ENCODE measurements around the gene ADARB2.

Gene ADARB2

DNA sequence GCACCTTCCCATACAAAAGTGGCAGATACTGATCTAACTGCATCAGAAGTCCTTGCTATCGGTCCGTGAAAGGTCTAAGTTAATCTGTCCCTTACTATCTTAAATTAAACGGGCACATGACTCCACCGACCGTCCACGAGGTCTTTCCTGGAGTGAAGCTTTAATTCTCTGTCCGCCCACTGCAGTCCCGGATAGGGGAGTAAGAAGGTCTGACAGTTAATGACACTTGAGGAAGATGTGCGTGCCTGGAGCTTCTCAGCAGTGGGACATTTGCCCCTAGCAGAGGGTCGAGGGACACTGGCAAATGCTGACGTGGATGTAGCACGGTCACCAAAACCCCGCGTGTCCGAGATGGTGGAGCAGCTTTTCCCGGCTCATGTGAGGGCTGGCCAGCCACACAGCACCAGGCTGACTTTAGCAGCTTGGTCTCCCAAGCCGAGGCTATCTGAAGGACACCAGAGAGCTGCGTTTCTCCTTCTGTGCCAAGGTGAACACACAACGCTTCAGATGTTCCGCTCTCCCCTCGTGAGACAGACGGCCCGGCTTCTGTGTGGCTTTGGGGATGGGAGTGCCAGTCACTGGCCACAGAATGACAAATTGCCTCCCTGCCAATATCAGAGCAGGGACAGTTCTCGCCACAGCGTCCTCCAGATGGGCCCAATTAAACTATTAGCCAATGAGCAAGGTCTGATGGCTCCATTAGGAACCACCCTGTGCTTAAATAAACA, 86.6 kb downstream of the ADARB2 start:
- Histone ChIP-seq H3K27ac (ENCODE audit: low read length) (no peak overlapping the region), H3K4me1 (ENCODE audit: control insufficient read depth in 1 of 2, insufficient read depth in 2 of 2, low read length in 2 of 2) (no peaks in the 10 kb centered on the region), H3K36me3 (ENCODE audit: control insufficient read depth in 1 of 2, insufficient read depth in 2 of 2, low read length in 2 of 2) (no peaks in the 10 kb centered on the region), H3K27me3 (ENCODE audit: low read depth, low read length) (no peaks in the 10 kb centered on the region), H3K4me3 (ENCODE audit: low read depth in 1 of 2, low read length in 2 of 2) (no peak overlapping the region), H3K9me3 (ENCODE audit: control insufficient read depth in 1 of 2, low read length in 2 of 2) (no peaks in the 10 kb centered on the region)

DNA sequence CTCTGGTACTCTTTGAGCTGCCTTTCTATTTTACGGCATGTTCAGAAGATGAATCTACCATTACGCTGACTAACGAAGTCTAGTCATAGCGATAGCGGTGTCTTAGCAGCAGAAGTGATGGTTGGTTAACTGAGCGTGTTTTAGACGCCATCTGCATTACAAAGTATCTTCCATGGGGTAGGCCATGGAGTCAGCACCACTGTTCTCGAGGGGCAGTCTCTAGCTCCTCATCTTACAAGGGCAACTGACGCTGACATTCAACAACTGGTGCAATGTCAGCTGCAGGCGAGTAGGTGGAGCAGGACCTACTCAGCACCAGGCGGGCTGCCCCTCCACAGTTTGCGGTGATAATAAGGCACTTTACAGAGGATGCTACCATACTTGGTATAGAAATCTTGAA, 88.7 kb downstream of the ADARB2 start:
- no peaks in the 10 kb centered on the region for H3K36me3 ChIP-seq (ENCODE audit: control insufficient read depth in 1 of 2, insufficient read depth in 2 of 2, low read length in 2 of 2)

DNA sequence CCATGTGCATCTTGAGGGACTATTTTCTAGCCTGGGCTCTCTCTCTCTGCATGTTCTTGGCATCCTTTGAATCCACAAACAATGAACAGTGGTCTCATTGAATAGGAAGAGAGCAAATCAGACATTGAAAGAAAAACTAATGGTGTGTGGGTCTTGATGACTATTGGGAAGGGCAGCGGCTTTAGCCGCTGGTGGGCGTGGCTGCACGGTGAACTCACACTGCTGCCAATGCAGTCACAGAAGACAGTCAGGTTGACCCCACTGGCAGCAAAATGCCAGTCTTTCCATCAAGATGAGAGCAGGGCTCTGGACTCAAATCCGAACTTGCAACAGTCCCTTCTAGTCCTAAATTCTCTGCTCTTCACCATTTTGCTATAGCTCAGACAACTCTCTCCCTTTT, 91.0 kb downstream of the ADARB2 start:
- Histone ChIP-seq H3K27ac (ENCODE audit: low read length) (no peak overlapping the region), H3K36me3 (ENCODE audit: control insufficient read depth in 1 of 2, insufficient read depth in 2 of 2, low read length in 2 of 2) (no peaks in the 10 kb centered on the region), H3K27me3 (ENCODE audit: low read depth, low read length) (no peaks in the 10 kb centered on the region), H3K4me1 (ENCODE audit: control insufficient read depth in 1 of 2, insufficient read depth in 2 of 2, low read length in 2 of 2) (no peaks in the 10 kb centered on the region), H3K4me3 (ENCODE audit: low read depth in 1 of 2, low read length in 2 of 2) (no peak overlapping the region), H3K9me3 (ENCODE audit: control insufficient read depth in 1 of 2, low read length in 2 of 2) (no peaks in the 10 kb centered on the region)

More for the DNA sequence above, 88.7 kb downstream of the ADARB2 start:
- Histone ChIP-seq H3K4me1 (ENCODE audit: control insufficient read depth in 1 of 2, insufficient read depth in 2 of 2, low read length in 2 of 2) (no peaks in the 10 kb centered on the region), H3K4me3 (ENCODE audit: low read depth in 1 of 2, low read length in 2 of 2) (no peak overlapping the region), H3K9me3 (ENCODE audit: control insufficient read depth in 1 of 2, low read length in 2 of 2) (no peaks in the 10 kb centered on the region), H3K27ac (ENCODE audit: low read length) (no peak overlapping the region), H3K27me3 (ENCODE audit: low read depth, low read length) (no peaks in the 10 kb centered on the region)

DNA sequence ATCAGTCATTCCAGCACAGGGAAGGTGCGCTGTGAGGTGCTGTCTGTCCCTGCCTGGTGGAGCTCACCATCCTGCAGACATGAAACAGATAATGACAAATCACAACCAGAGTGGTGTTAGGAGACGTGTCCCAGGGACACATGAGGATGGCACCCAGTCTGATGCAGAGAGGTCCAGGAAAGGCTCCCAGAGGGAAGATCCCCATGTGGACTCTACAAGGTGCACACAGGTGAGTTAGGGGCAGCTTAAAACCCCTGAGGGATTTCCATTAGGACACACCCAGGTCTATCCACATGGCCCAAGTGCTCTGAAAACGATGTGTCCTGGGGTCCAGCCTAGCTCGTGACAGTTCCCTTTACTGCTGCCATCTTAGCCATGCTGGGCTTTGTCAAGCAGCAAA, 91.4 kb downstream of the ADARB2 start:
- Histone ChIP-seq H3K36me3 (ENCODE audit: control insufficient read depth in 1 of 2, insufficient read depth in 2 of 2, low read length in 2 of 2) (no peaks in the 10 kb centered on the region), H3K27ac (ENCODE audit: low read length) (no peak overlapping the region), H3K4me3 (ENCODE audit: low read depth in 1 of 2, low read length in 2 of 2) (no peak overlapping the region), H3K4me1 (ENCODE audit: control insufficient read depth in 1 of 2, insufficient read depth in 2 of 2, low read length in 2 of 2) (no peaks in the 10 kb centered on the region), H3K27me3 (ENCODE audit: low read depth, low read length) (no peaks in the 10 kb centered on the region), H3K9me3 (ENCODE audit: control insufficient read depth in 1 of 2, low read length in 2 of 2) (no peaks in the 10 kb centered on the region)

DNA sequence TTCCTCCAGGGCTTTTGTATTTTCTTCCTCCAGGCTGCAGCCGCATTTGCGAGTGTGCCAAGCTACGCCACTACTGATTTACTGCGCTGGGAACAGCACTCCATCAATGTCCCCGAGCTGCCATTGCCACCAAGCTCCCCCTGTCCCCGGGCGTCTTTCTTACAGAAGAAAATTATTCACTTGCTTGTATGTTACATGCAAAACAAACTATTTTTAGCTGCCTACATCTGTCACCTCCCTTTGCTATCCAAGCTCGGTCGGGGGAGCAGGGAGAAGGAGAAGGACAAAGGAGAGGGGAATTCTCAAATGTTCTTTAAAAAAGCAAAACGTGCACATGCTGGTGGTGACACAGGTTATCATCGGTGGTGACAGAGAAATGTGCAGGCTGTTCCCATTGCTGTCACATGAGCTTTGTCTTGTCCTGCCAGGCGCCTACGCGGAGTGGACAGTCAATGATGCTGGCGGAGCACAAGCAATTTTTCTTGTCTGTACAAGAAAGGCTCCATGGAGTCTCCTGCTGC, 93.1 kb downstream of the ADARB2 start:
- no peak overlapping the region for H3K4me3 ChIP-seq (ENCODE audit: low read depth in 1 of 2, low read length in 2 of 2)

DNA sequence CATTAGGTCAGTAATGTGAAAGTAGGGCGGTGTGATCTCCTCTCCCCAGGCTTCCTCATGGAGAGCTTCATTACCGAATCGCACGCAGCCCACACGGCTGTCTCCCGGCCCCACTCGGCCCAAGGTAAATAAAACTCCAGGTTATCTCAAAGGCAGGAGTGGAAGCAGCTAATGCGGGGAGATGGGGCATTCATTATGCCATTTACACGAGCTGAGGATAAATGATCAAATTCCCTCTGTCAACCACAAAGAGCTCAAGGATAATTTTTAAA, 93.5 kb downstream of the ADARB2 start:
- no peaks in the 10 kb centered on the region for H3K4me1 ChIP-seq (ENCODE audit: control insufficient read depth in 1 of 2, insufficient read depth in 2 of 2, low read length in 2 of 2)
- H3K27me3 ChIP-seq (ENCODE audit: low read depth, low read length) = no peaks in the 10 kb centered on the region
- H3K9me3 ChIP-seq (ENCODE audit: control insufficient read depth in 1 of 2, low read length in 2 of 2) = no peaks in the 10 kb centered on the region
- H3K36me3 ChIP-seq (ENCODE audit: control insufficient read depth in 1 of 2, insufficient read depth in 2 of 2, low read length in 2 of 2) = no peaks in the 10 kb centered on the region
- H3K27ac ChIP-seq (ENCODE audit: low read length) = no peak overlapping the region
- no peak overlapping the region for H3K4me3 ChIP-seq (ENCODE audit: low read depth in 1 of 2, low read length in 2 of 2)

More for the DNA sequence above, 93.1 kb downstream of the ADARB2 start:
- H3K36me3 ChIP-seq (ENCODE audit: control insufficient read depth in 1 of 2, insufficient read depth in 2 of 2, low read length in 2 of 2) = no peaks in the 10 kb centered on the region
- H3K4me1 ChIP-seq (ENCODE audit: control insufficient read depth in 1 of 2, insufficient read depth in 2 of 2, low read length in 2 of 2) = no peaks in the 10 kb centered on the region
- H3K27me3 ChIP-seq (ENCODE audit: low read depth, low read length) = no peaks in the 10 kb centered on the region
- no peaks in the 10 kb centered on the region for H3K9me3 ChIP-seq (ENCODE audit: control insufficient read depth in 1 of 2, low read length in 2 of 2)
- no peak overlapping the region for H3K27ac ChIP-seq (ENCODE audit: low read length)

DNA sequence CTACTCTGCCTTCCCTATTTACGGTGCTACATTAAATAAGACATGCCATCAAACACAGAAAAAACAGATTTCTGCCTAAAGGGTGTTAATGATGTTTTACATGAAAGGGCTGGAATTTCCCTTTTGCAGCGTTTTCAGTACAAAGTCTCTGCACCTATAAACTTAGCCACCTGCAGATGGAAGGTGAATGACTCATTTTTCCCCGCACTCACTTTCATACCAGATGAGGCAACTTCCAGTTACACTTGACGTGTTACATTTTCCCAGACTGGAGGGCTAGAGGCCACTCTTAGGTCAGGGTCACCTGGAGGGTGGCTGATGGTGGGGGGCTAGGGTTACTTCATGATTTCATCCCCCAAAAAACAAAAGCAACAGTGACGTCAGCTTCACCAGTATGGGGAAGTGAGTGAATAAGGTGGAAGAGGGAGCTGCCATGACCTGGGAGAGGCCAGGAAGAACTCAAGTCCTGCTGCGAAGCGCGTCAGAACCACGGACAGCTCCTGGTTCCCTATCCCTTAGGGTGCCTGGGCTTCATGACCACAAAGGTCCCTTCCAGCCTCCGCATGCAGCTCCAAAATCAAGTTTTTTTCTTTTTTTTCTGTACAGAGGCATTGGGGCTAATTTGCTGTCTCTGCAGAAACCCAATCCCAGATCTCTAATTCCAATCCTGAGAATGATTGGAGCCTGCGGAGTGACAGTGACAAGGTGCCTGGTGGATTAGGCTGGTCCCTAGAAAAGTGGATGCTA, 94.0 kb downstream of the ADARB2 start:
- Histone ChIP-seq H3K36me3 (ENCODE audit: control insufficient read depth in 1 of 2, insufficient read depth in 2 of 2, low read length in 2 of 2) (no peaks in the 10 kb centered on the region), H3K4me1 (ENCODE audit: control insufficient read depth in 1 of 2, insufficient read depth in 2 of 2, low read length in 2 of 2) (no peaks in the 10 kb centered on the region), H3K4me3 (ENCODE audit: low read depth in 1 of 2, low read length in 2 of 2) (no peak overlapping the region), H3K9me3 (ENCODE audit: control insufficient read depth in 1 of 2, low read length in 2 of 2) (no peaks in the 10 kb centered on the region), H3K27ac (ENCODE audit: low read length) (no peak overlapping the region), H3K27me3 (ENCODE audit: low read depth, low read length) (no peaks in the 10 kb centered on the region)

DNA sequence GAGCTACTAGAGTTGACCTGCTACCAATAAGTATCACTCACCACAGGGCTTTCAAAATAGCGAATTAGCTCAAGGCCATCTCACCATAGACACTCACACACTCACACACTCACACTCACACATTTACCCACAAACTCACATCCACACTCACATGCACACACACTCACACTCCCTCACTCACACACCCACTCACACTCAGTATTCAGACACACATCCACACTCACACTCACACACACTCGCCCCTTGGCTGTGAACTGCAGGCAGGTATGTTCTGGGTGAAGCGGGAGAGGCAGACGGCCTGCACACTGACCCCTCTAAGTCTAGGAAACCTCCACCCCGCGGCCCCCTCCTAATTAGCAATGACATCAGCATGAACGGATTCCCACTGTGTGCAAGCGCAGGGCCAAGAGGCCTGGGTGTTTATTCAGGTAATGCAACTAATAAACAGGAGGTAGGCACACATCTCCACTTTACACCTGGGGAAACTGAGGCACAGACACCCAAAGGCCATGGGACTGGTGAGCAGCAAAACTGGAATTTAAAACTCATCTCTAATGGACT, 94.6 kb downstream of the ADARB2 start:
- Histone ChIP-seq H3K27me3 (ENCODE audit: low read depth, low read length) (no peaks in the 10 kb centered on the region), H3K9me3 (ENCODE audit: control insufficient read depth in 1 of 2, low read length in 2 of 2) (no peaks in the 10 kb centered on the region), H3K36me3 (ENCODE audit: control insufficient read depth in 1 of 2, insufficient read depth in 2 of 2, low read length in 2 of 2) (no peaks in the 10 kb centered on the region), H3K4me3 (ENCODE audit: low read depth in 1 of 2, low read length in 2 of 2) (no peak overlapping the region), H3K27ac (ENCODE audit: low read length) (no peak overlapping the region), H3K4me1 (ENCODE audit: control insufficient read depth in 1 of 2, insufficient read depth in 2 of 2, low read length in 2 of 2) (no peaks in the 10 kb centered on the region)

DNA sequence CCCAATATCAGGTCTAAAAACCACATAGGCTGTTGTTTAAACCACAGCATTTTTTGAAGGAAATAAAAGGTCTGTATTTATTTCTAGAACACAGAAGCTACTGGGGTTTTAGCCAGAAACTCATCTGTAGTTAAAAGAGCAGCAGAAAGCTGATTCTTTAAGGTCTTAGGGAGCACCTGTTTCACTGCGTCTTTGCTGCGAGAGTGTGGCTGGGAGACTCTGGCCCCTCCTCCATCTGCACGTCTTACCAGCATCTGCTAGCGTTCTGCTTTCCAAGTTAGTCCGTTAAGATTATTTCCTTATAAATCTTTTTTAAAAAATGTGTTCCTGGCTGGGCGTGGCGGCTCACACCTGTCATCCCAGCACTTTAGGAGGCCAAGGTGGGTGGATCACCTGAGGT, 95.9 kb downstream of the ADARB2 start:
- H3K27ac ChIP-seq (ENCODE audit: low read length) = no peak overlapping the region
- no peaks in the 10 kb centered on the region for H3K36me3 ChIP-seq (ENCODE audit: control insufficient read depth in 1 of 2, insufficient read depth in 2 of 2, low read length in 2 of 2)
- no peak overlapping the region for H3K4me3 ChIP-seq (ENCODE audit: low read depth in 1 of 2, low read length in 2 of 2)
- no peaks in the 10 kb centered on the region for H3K9me3 ChIP-seq (ENCODE audit: control insufficient read depth in 1 of 2, low read length in 2 of 2)
- no peaks in the 10 kb centered on the region for H3K27me3 ChIP-seq (ENCODE audit: low read depth, low read length)
- no peaks in the 10 kb centered on the region for H3K4me1 ChIP-seq (ENCODE audit: control insufficient read depth in 1 of 2, insufficient read depth in 2 of 2, low read length in 2 of 2)

DNA sequence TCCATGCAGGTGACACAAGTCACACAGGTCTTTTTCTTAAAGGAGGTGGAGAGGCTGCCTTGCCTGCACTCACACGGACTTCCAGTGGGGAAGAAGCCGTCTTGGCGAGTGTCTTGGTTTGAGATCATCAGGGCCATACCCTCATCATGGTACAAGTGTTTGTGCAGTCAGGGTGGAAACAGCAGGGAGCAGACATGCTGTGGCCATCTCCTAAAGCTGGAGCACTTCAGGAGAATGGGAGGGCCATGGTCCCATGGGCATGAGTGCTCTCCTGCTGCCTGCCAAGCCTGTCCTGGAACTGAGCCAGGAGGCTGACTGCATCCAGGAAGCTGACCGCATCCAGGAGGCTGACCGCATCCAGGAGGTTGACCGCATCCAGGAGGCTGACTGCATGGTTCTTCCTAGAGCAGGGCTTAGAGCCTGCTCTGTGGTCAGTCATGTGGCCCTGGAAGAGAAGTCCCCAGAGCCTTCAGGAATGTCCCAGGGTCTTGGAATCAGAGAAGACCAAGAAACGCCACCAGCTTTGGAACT, 98.4 kb downstream of the ADARB2 start:
- no peaks in the 10 kb centered on the region for H3K4me1 ChIP-seq (ENCODE audit: control insufficient read depth in 1 of 2, insufficient read depth in 2 of 2, low read length in 2 of 2)
- no peaks in the 10 kb centered on the region for H3K9me3 ChIP-seq (ENCODE audit: control insufficient read depth in 1 of 2, low read length in 2 of 2)
- no peak overlapping the region for H3K27ac ChIP-seq (ENCODE audit: low read length)
- no peaks in the 10 kb centered on the region for H3K36me3 ChIP-seq (ENCODE audit: control insufficient read depth in 1 of 2, insufficient read depth in 2 of 2, low read length in 2 of 2)
- H3K4me3 ChIP-seq (ENCODE audit: low read depth in 1 of 2, low read length in 2 of 2) = no peak overlapping the region
- no peaks in the 10 kb centered on the region for H3K27me3 ChIP-seq (ENCODE audit: low read depth, low read length)

DNA sequence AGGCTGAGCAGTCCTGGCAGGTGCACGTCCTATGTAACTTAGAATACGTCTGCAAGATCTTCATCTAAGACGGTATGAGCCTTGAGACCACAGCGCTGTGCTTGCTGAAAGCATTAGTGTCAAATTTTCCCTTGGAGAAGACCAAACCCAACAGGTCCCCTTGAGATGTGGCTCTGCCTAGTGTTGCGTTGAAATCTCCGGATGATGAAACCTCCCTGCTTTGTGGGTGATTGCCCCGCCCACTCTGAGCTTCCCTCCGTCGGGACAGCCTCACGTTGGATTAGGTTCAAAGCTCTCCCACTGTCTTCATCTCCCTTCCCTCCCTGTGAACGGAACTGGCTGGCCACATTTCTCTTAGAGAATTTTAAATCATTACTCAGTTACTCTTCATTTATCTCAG, 102.0 kb downstream of the ADARB2 start:
- Histone ChIP-seq H3K9me3 (ENCODE audit: control insufficient read depth in 1 of 2, low read length in 2 of 2) (no peaks in the 10 kb centered on the region), H3K36me3 (ENCODE audit: control insufficient read depth in 1 of 2, insufficient read depth in 2 of 2, low read length in 2 of 2) (no peaks in the 10 kb centered on the region)

More for the DNA sequence above, 102.0 kb downstream of the ADARB2 start:
- Histone ChIP-seq H3K4me1 (ENCODE audit: control insufficient read depth in 1 of 2, insufficient read depth in 2 of 2, low read length in 2 of 2) (no peaks in the 10 kb centered on the region), H3K27ac (ENCODE audit: low read length) (no peak overlapping the region), H3K4me3 (ENCODE audit: low read depth in 1 of 2, low read length in 2 of 2) (no peak overlapping the region), H3K27me3 (ENCODE audit: low read depth, low read length) (no peaks in the 10 kb centered on the region)

Measured in muscle layer of duodenum (tissue), 2 donors.